Measurements from ENCODE around the gene LCN9.
"Not testable (repeated sequence)": the region's sequence is repeated elsewhere in the genome, so short reads cannot be mapped to it uniquely, and the experiment has no call there.

DNA sequence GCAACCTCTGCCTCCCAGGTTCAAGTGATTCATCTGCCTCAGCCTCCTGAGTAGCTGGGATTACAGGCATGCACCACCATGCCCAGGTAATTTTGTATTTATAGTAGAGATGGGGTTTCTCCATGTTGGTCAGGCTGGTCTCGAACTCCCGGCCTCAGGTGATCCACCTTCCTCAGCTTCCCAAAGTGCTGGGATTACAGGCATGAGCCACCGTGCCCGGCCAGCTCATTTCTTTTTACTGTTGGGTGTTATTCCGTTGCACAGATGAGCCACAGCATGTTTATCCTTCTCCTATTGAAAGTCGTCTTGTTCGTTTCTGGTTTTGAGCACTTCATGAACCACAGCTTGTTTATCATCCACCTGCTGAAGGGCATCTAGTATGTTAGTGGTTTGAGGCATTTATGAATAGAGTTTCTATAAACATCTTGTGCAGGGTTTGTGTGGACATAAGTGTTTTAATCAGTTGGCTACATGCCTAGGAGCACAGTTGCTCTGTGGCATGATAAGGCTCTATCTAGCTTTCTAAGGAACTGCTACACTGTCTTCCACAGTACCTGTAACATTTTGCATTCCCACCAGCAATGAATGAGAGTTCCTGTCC lies 26.1 kb upstream of the LCN9 start:
- TF ChIP-seq CTCF, POLR2A (IDR thresholded peaks at IDR 0.05): not testable (repeated sequence)

Measured in adrenal gland (tissue), 5 donors.